Measurements from ENCODE around the gene TMED4. TPM values are rescaled to one million over a fixed set of nuclear protein-coding genes. Genes with fewer than 3 reads are reported as not detected.

The TMED4 gene
- total and polyA plus RNA-seq, 10 of the 15 experiments (the other 5 are each of a cell fraction or from before 2014, with no cell fraction given) = 20.8 to 71.3 (median 51.0) TPM

- TF ChIP-seq ZBTB40 (IDR thresholded peaks at IDR 0.05; ENCODE audit: borderline replicate concordance) (no peak), MLLT1 (IDR thresholded peaks at IDR 0.05) (no peak), ZNF687 (IDR thresholded peaks at IDR 0.05) (no peak), FOS (IDR thresholded peaks at IDR 0.05; ENCODE audit: borderline replicate concordance, extremely low read depth, insufficient read length) (no peak), EZH2 (IDR thresholded peaks at IDR 0.05; ENCODE audit: borderline replicate concordance, control insufficient read depth, low read depth, low read length) (no peak), IKZF2 (IDR thresholded peaks at IDR 0.05) (no peak)
Observed at GRCh38 chr7:44615793-44616192, 33.8 kb upstream of the TMED4 start (continued).
